ENCODE measurements around the gene HSCB. TPM values are rescaled to one million over a fixed set of nuclear protein-coding genes. Genes with fewer than 3 reads are reported as not detected.
A peak's percentile ranks its signal among the peaks of the same experiment; 100 is the strongest.

The HSCB gene
- total RNA-seq, 4 donors from 2014 or later = 6.2 to 49.5 (median 12.1) TPM

GRCh38 chr22:28791124-28791523 lies 49.3 kb downstream of the HSCB start:
- Histone ChIP-seq H3K27me3 (no peaks in the 10 kb centered on the region), H3K4me3 (no peak overlapping the region), H3K9me3 (no peaks in the 10 kb centered on the region), H3K27ac (peak overlapping the region in 1 of 4 donors; percentile 67), H3K4me1 (peaks cover 0 to 26% (median 2%) of the 10 kb centered on the region in 4 donors), H3K36me3 (peaks cover 0 to 45% (median 0%) of the 10 kb centered on the region in 3 donors)
- no peak for DNase-seq
- TF ChIP-seq POLR2A (IDR thresholded peaks at IDR 0.05) = no peak
- TF ChIP-seq CTCF (IDR thresholded peaks at IDR 0.05) = no peak

GRCh38 chr22:28791841-28792490 lies 50.1 kb downstream of the HSCB start:
- TF ChIP-seq POLR2A (IDR thresholded peaks at IDR 0.05) (no peak), CTCF (IDR thresholded peaks at IDR 0.05) (no peak)
- peak overlapping the region in 1 of 4 donors; percentile 67 for H3K27ac ChIP-seq
- no peaks in the 10 kb centered on the region for H3K27me3 ChIP-seq
- no peak overlapping the region for H3K4me3 ChIP-seq
- no peak for DNase-seq
- no peaks in the 10 kb centered on the region for H3K9me3 ChIP-seq
- peaks cover 0 to 45% (median 0%) of the 10 kb centered on the region in 3 donors for H3K36me3 ChIP-seq
- H3K4me1 ChIP-seq = peaks cover 0 to 34% (median 2%) of the 10 kb centered on the region in 4 donors

- Histone ChIP-seq H3K27ac (peak overlapping the region in 2 of 4 donors; percentile 16 to 67), H3K4me1 (peaks cover 0 to 40% (median 2%) of the 10 kb centered on the region in 4 donors), H3K4me3 (no peak overlapping the region), H3K36me3 (peaks cover 0 to 47% (median 0%) of the 10 kb centered on the region in 3 donors), H3K27me3 (no peaks in the 10 kb centered on the region), H3K9me3 (no peaks in the 10 kb centered on the region)
- TF ChIP-seq CTCF (IDR thresholded peaks at IDR 0.05) (no peak), POLR2A (IDR thresholded peaks at IDR 0.05) (no peak)
- no peak for DNase-seq
Observed at GRCh38 chr22:28792491-28793383, 50.9 kb downstream of the HSCB start.

GRCh38 chr22:28793976-28794584 lies 52.2 kb downstream of the HSCB start:
- peaks cover 0 to 48% (median 0%) of the 10 kb centered on the region in 3 donors for H3K36me3 ChIP-seq
- no peak overlapping the region for H3K4me3 ChIP-seq

More at GRCh38 chr22:28793976-28794584, 52.2 kb downstream of the HSCB start:
- no peaks in the 10 kb centered on the region for H3K27me3 ChIP-seq
- TF ChIP-seq CTCF (IDR thresholded peaks at IDR 0.05) (no peak), POLR2A (IDR thresholded peaks at IDR 0.05) (peak in 1 of 2 donors; percentile 15)
- no peak overlapping the region for H3K27ac ChIP-seq
- H3K9me3 ChIP-seq = no peaks in the 10 kb centered on the region
- no peak for DNase-seq
- H3K4me1 ChIP-seq = peaks cover 0 to 54% (median 5%) of the 10 kb centered on the region in 4 donors

Measured in Peyer's patch (tissue), 4 donors.